ENCODE measurements around the gene GABRR2.

- TF ChIP-seq CTCF (IDR thresholded peaks at IDR 0.05) = no peak
- TF ChIP-seq EZH2 (IDR thresholded peaks at IDR 0.05) = no peak
- no peak for TF ChIP-seq EZH2phosphoT487 (IDR thresholded peaks at IDR 0.05)
Observed at GRCh38 chr6:89215391-89215790, 99.7 kb downstream of the GABRR2 start.

Measured in neural progenitor cell (in vitro differentiated cells).